ENCODE results near the gene TEX28. TPM values are rescaled to one million over a fixed set of nuclear protein-coding genes. Genes with fewer than 3 reads are reported as not detected.

Gene TEX28
- total RNA-seq, 6 donors from 2014 or later, result not detected

DNA sequence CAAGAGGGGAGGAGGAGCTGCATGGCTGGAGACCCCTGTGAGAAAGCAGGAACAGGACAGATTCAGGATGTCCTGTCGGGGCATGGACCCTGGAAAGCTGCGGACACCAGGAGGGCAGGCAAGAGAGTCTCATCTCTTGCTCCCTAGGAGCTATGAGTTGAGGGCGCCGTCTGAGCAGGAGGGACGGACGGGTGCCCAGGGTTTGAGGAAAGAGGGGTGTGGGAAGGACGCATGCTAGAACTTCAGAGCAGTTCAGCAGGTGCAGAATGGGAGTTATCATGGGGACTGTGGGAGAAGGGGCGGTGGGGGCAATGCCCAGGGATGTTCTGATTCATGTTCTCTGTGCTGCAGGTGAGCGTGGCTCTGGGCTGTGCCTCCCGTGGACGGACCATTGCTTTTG is 25.5 kb upstream of the TEX28 start:
- Histone ChIP-seq H3K27ac (no peak overlapping the region), H3K9me3 (no peaks in the 10 kb centered on the region), H3K4me1 (no peaks in the 10 kb centered on the region), H3K27me3 (no peaks in the 10 kb centered on the region), H3K4me3 (no peak overlapping the region), H3K36me3 (no peaks in the 10 kb centered on the region)
- DNase-seq (no peak), ATAC-seq (ENCODE audit: low FRiP score in 2 of 2) (no peak)
- TF ChIP-seq POLR2AphosphoS5 (IDR thresholded peaks at IDR 0.05) (no peak), EP300 (IDR thresholded peaks at IDR 0.05) (no peak), POLR2A (IDR thresholded peaks at IDR 0.05) (no peak)
- TF ChIP-seq, protein P1, sequence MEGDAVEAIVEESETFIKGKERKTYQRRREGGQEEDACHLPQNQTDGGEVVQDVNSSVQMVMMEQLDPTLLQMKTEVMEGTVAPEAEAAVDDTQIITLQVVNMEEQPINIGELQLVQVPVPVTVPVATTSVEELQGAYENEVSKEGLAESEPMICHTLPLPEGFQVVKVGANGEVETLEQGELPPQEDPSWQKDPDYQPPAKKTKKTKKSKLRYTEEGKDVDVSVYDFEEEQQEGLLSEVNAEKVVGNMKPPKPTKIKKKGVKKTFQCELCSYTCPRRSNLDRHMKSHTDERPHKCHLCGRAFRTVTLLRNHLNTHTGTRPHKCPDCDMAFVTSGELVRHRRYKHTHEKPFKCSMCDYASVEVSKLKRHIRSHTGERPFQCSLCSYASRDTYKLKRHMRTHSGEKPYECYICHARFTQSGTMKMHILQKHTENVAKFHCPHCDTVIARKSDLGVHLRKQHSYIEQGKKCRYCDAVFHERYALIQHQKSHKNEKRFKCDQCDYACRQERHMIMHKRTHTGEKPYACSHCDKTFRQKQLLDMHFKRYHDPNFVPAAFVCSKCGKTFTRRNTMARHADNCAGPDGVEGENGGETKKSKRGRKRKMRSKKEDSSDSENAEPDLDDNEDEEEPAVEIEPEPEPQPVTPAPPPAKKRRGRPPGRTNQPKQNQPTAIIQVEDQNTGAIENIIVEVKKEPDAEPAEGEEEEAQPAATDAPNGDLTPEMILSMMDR (IDR thresholded peaks at IDR 0.05), result no peak
- WGBS, 2 donors, result 85 to 91% methylated on average over 11 of the region's 11 CpGs

DNA sequence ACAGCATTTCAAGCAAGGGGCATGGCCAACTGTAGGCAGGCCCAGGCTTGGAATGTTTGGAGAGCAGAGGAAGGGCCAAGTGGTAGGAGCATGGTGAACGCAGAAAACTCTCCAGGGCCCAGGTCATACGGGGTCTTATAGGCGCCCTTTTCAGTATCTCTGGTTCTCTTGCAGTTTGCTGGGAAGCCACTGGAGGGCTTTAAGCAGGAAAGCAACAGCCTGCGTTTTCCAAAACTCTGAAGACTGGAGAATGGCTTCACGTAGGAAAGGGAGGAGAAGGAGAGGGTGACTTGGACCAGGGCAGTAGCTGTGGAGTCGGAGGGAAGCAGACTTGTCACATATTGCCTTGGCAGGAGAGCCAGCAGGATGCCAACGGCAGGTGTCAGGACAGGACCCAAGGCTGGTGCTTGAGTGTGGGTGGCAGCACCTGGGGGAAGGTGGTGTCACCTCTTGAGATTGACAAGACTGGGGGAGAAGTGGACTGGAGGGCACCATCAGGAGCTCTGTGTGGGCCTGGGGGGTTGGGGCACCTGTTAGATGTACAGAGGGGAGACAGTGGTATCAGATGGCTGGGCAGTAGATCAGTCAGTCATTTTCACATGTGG is 22.6 kb upstream of the TEX28 start:
- H3K36me3 ChIP-seq, result no peaks in the 10 kb centered on the region
- DNase-seq (no peak), ATAC-seq (ENCODE audit: low FRiP score in 2 of 2) (peak in 1 of 2 donors; percentile 49)
- TF ChIP-seq EP300 (IDR thresholded peaks at IDR 0.05) (no peak), POLR2AphosphoS5 (IDR thresholded peaks at IDR 0.05) (no peak)
- TF ChIP-seq, protein P1 (IDR thresholded peaks at IDR 0.05), result peak in 4 of 6 experiments; percentile 10 to 50 (median 32)
- no peaks in the 10 kb centered on the region for H3K4me1 ChIP-seq
- H3K9me3 ChIP-seq, result no peaks in the 10 kb centered on the region
- H3K27me3 ChIP-seq, result no peaks in the 10 kb centered on the region
- no peak overlapping the region for H3K27ac ChIP-seq
- WGBS, 2 donors, result 15 to 31% methylated on average over 7 of the region's 7 CpGs
- H3K4me3 ChIP-seq, result no peak overlapping the region

DNA sequence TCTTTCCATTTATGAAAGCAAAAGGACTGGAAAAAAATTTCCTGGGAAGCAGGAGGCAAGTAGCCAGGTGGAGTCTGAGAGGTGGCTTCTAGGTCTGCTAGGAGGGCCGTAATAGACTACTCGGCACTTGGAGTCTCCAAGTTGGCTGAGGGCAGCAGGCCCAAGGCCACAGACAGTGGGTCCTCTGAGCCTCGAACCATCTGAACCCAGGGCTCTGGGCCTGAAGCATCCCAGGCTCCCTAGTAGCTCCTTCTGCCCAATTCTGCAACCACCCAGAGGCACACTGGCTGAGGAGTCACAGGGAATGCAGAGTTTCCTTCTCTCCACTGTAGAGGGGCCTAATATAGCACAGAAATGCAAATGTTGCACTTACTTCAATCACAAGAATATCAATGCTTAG is 20.5 kb upstream of the TEX28 start:
- TF ChIP-seq, protein P1 (IDR thresholded peaks at IDR 0.05), result no peak
- TF ChIP-seq EP300 (IDR thresholded peaks at IDR 0.05) (no peak), POLR2AphosphoS5 (IDR thresholded peaks at IDR 0.05) (no peak), POLR2A (IDR thresholded peaks at IDR 0.05) (no peak)
- WGBS, 2 donors, result 83 to 100% methylated on average over 1 to 3 of the region's 3 CpGs

DNA sequence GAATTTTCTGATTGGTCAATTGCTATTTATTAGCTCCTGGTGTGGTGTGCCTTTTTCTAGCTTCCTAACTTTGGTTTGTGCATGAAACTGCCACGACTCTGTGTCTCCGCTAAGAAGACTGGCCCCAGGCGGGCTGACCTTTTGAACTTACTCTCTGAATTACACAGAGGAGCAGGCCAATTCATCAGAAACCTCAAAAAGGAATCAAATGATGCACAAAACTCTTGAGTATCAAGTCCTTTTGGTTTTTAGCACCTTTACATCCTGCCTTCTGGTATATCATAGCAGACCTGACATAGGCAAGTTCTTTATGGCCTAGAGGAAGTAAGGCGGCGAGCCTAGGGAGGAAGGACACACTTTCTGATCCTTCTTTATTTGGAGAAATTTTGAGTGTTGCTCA is 18.2 kb upstream of the TEX28 start:
- H3K27ac ChIP-seq, result no peak overlapping the region
- H3K36me3 ChIP-seq, result no peaks in the 10 kb centered on the region
- DNase-seq (no peak), ATAC-seq (ENCODE audit: low FRiP score in 2 of 2) (no peak)
- TF ChIP-seq EP300 (IDR thresholded peaks at IDR 0.05) (no peak), POLR2A (IDR thresholded peaks at IDR 0.05) (no peak), POLR2AphosphoS5 (IDR thresholded peaks at IDR 0.05) (no peak)
- TF ChIP-seq, protein P1 (IDR thresholded peaks at IDR 0.05), result no peak
- H3K27me3 ChIP-seq, result no peaks in the 10 kb centered on the region
- no peaks in the 10 kb centered on the region for H3K9me3 ChIP-seq
- H3K4me3 ChIP-seq, result no peak overlapping the region
- 75 to 82% methylated on average over 5 of the region's 5 CpGs for WGBS, 2 donors
- H3K4me1 ChIP-seq, result peaks cover 0 to 4% (median 0%) of the 10 kb centered on the region in 4 donors

More for the DNA sequence above, 20.5 kb upstream of the TEX28 start:
- Histone ChIP-seq H3K4me3 (no peak overlapping the region), H3K36me3 (no peaks in the 10 kb centered on the region), H3K27ac (no peak overlapping the region), H3K9me3 (no peaks in the 10 kb centered on the region), H3K27me3 (no peaks in the 10 kb centered on the region), H3K4me1 (no peaks in the 10 kb centered on the region)
- ATAC-seq (ENCODE audit: low FRiP score in 2 of 2) (no peak), DNase-seq (no peak)

DNA sequence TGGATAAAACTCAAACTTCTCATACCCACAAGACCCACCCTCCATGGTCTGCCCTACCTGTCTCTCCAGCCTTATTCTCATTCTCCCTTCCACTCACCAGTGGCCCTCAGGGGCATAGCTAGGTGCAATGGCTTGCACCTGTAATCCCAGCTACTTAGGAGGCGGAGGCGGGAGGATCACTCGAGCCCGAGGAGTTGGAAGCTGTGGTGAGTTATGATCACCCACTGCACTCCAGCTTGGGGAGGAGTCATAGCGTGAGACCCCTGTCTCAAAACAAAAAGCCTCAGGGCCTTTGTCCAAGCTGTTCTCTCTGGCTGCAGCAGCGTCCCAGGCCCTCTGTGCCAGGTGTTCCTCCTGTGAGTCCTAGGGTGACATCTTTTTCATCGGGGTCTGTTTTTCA is 17.2 kb upstream of the TEX28 start:
- no peak for DNase-seq
- Histone ChIP-seq H3K27ac (no peak overlapping the region), H3K4me3 (no peak overlapping the region), H3K27me3 (no peaks in the 10 kb centered on the region), H3K4me1 (peaks cover 0 to 5% (median 0%) of the 10 kb centered on the region in 4 donors), H3K9me3 (no peaks in the 10 kb centered on the region), H3K36me3 (no peaks in the 10 kb centered on the region)
- TF ChIP-seq POLR2AphosphoS5 (IDR thresholded peaks at IDR 0.05), result no peak
- TF ChIP-seq EP300 (IDR thresholded peaks at IDR 0.05), result no peak
- TF ChIP-seq POLR2A (IDR thresholded peaks at IDR 0.05), result no peak
- TF ChIP-seq, protein P1 (IDR thresholded peaks at IDR 0.05), result no peak
- WGBS, 2 donors, result 89 to 100% methylated on average over 1 to 7 of the region's 7 CpGs
- no peak for ATAC-seq (ENCODE audit: low FRiP score in 2 of 2)

All from upper lobe of left lung (tissue), 6 donors.